Gastrocnemius medialis (tissue), 4 donors: ENCODE data around the gene ACTN4. TPM values are rescaled to one million over a fixed set of nuclear protein-coding genes. Genes with fewer than 3 reads are reported as not detected.

ENCODE experiments used
- ATAC-seq, 2 donors: fragments of 150-250 bp; one replicate each; pipeline ENCODE4 v1.9.1; 2016
- DNase-seq, 2 donors: peaks; one replicate each; pipeline ENCODE4 v3.0.0-alpha.2; 2019
- H3K27ac ChIP-seq, 4 donors: fragments of 200-600 bp; sonication (generic); 1 replicate in 1 of 4; 2 replicates in 3 of 4; pipeline ENCODE4 v1.5.1; 2016 to 2018; ENCODE audit warnings: mild to moderate bottlenecking in 2 of 4, moderate library complexity in 1 of 4
- H3K27me3 ChIP-seq, 3 donors: fragments of 200-600 bp; sonication (generic) in 2 of 3; 1 replicate in 1 of 3; 2 replicates in 2 of 3; pipeline versions ENCODE4 v1.5.1 to v1.6.0; 2016 to 2019; ENCODE audit warnings: mild to moderate bottlenecking in 1 of 3, moderate library complexity in 1 of 3
- H3K36me3 ChIP-seq, 2 donors: fragments of 200-600 bp; sonication (generic) in 1 of 2; one replicate each; pipeline ENCODE4 v1.5.1; 2017 to 2018
- H3K4me1 ChIP-seq, 2 donors: fragments of 200-600 bp; sonication (generic) in 1 of 2; one replicate each; pipeline ENCODE4 v1.5.1; 2016 to 2017; ENCODE audit warnings: mild to moderate bottlenecking in 2 of 2
- H3K4me3 ChIP-seq, 4 donors: fragments of 200-600 bp; sonication (generic) in 3 of 4; 1 replicate in 1 of 4; 2 replicates in 3 of 4; pipeline ENCODE4 v1.5.1; 2016 to 2019; ENCODE audit warnings: mild to moderate bottlenecking in 2 of 4
- H3K9me3 ChIP-seq, 3 donors: fragments of 200-600 bp; sonication (generic) in 2 of 3; 1 replicate in 1 of 3; 2 replicates in 2 of 3; pipeline ENCODE4 v1.5.1; 2016 to 2019
- CTCF ChIP-seq, 5 experiments: fragments of 450-650 bp in 3 of 5; fragments of 200-600 bp in 2 of 5; sonication (generic) in 2 of 5; IDR thresholded peaks in 4 of 5; conservative IDR thresholded peaks in 1 of 5; 1 replicate in 4 of 5; 2 replicates in 1 of 5; pipeline ENCODE4 v1.5.1; 2016 to 2019; ENCODE audit warnings: antibody characterized with exemption in 5 of 5, mild to moderate bottlenecking in 3 of 5, moderate library complexity in 3 of 5
- POLR2A ChIP-seq, 2 donors: fragments of 450-650 bp; IDR thresholded peaks; one replicate each; pipeline ENCODE4 v1.6.1; 2017; ENCODE audit warnings: antibody characterized with exemption in 2 of 2, mild to moderate bottlenecking in 2 of 2, moderate library complexity in 2 of 2
- in situ Hi-C, 4 donors: fragments of 200-750 bp; cut with MboI; loops; one replicate each; pipeline versions ENCODE4 v1.15.0 to v1.8.0; 2017; ENCODE audit warnings: low sequenced_read_pairs in 4 of 4
- intact Hi-C: fragments of 100-400 bp; cut with DNase I; formaldehyde crosslinking; loops from one replicate; pipeline ENCODE4 v1.15.1; 2023; ENCODE audit warnings: low total_unique reads
- total RNA-seq, 4 donors: library from RNA; depleted of rRNA; stranded (reverse); fragments of >200 nt; gene quantifications; one replicate each; pipeline versions ENCODE4 v1.1.0 to v1.2.3, GENCODE V29; 2016

Gene ACTN4
- total RNA-seq, 4 donors from 2014 or later = 32.0 to 85.3 (median 63.9) TPM

- no peak overlapping the region for H3K4me3 ChIP-seq
- no peaks in the 10 kb centered on the region for H3K9me3 ChIP-seq
- peaks cover 0 to 5% (median 0%) of the 10 kb centered on the region in 3 donors for H3K27me3 ChIP-seq
- in situ Hi-C loops (loop anchor here in 2 of 4 donors (25.0 kb wide), 1 partner anchor 171 kb away; the partner anchor contains the start of gene CCER2 (in 2 of the 2)), intact Hi-C loops (no loop called here)
- no peaks in the 10 kb centered on the region for H3K36me3 ChIP-seq
- TF ChIP-seq CTCF (IDR thresholded peaks at IDR 0.05 in 4 of 5, conservative IDR thresholded peaks at IDR 0.05 in 1 of 5) (no peak), POLR2A (IDR thresholded peaks at IDR 0.05) (no peak)
- peaks cover 0 to under 1% of the 10 kb centered on the region in 2 donors for H3K4me1 ChIP-seq
- H3K27ac ChIP-seq = no peak overlapping the region
- DNase-seq = no peak
- ATAC-seq = no peak
These were observed 94.2 kb downstream of the ACTN4 start for GRCh38 chr19:38741670-38742069.

GRCh38 chr19:38742296-38742695 is 94.8 kb downstream of the ACTN4 start:
- Histone ChIP-seq H3K36me3 (no peaks in the 10 kb centered on the region), H3K27me3 (no peaks in the 10 kb centered on the region), H3K27ac (no peak overlapping the region), H3K9me3 (no peaks in the 10 kb centered on the region), H3K4me1 (no peaks in the 10 kb centered on the region), H3K4me3 (no peak overlapping the region)
- in situ Hi-C loops = loop anchor here in 2 of 4 donors (25.0 kb wide), 1 partner anchor 170 kb away; the partner anchor contains the start of gene CCER2 (in 2 of the 2)
- intact Hi-C loops = no loop called here
- DNase-seq = no peak
- no peak for ATAC-seq
- TF ChIP-seq CTCF (IDR thresholded peaks at IDR 0.05 in 4 of 5, conservative IDR thresholded peaks at IDR 0.05 in 1 of 5) (no peak), POLR2A (IDR thresholded peaks at IDR 0.05) (no peak)

- intact Hi-C loops = no loop called here
- in situ Hi-C loops = loop anchor here in 2 of 4 donors (25.0 kb wide), 1 partner anchor 169 kb away; the partner anchor contains the start of gene CCER2 (in 2 of the 2)
- no peaks in the 10 kb centered on the region for H3K4me1 ChIP-seq
- no peak overlapping the region for H3K27ac ChIP-seq
- H3K4me3 ChIP-seq = no peak overlapping the region
- no peaks in the 10 kb centered on the region for H3K27me3 ChIP-seq
- TF ChIP-seq POLR2A (IDR thresholded peaks at IDR 0.05) (no peak), CTCF (IDR thresholded peaks at IDR 0.05 in 4 of 5, conservative IDR thresholded peaks at IDR 0.05 in 1 of 5) (no peak)
- DNase-seq (no peak), ATAC-seq (no peak)
- H3K9me3 ChIP-seq = no peaks in the 10 kb centered on the region
- no peaks in the 10 kb centered on the region for H3K36me3 ChIP-seq
These were observed 95.5 kb downstream of the ACTN4 start for GRCh38 chr19:38742906-38743305.

GRCh38 chr19:38743394-38744297 is 96.2 kb downstream of the ACTN4 start:
- Histone ChIP-seq H3K27ac (no peak overlapping the region), H3K4me3 (no peak overlapping the region), H3K27me3 (no peaks in the 10 kb centered on the region), H3K36me3 (no peaks in the 10 kb centered on the region), H3K4me1 (no peaks in the 10 kb centered on the region), H3K9me3 (no peaks in the 10 kb centered on the region)
- no peak for ATAC-seq
- DNase-seq = no peak
- in situ Hi-C loops = loop anchor here in 2 of 4 donors (25.0 kb wide), 1 partner anchor 169 kb away; the partner anchor contains the start of gene CCER2 (in 2 of the 2)
- intact Hi-C loops = no loop called here
- no peak for TF ChIP-seq POLR2A (IDR thresholded peaks at IDR 0.05)
- no peak for TF ChIP-seq CTCF (IDR thresholded peaks at IDR 0.05 in 4 of 5, conservative IDR thresholded peaks at IDR 0.05 in 1 of 5)
